Measurements from ENCODE around the gene RGMB. TPM values are rescaled to one million over a fixed set of nuclear protein-coding genes. Genes with fewer than 3 reads are reported as not detected.

Gene RGMB
- total and polyA plus RNA-seq, 7 donors, result 8.2 to 25.7 (median 14.1) TPM

DNA sequence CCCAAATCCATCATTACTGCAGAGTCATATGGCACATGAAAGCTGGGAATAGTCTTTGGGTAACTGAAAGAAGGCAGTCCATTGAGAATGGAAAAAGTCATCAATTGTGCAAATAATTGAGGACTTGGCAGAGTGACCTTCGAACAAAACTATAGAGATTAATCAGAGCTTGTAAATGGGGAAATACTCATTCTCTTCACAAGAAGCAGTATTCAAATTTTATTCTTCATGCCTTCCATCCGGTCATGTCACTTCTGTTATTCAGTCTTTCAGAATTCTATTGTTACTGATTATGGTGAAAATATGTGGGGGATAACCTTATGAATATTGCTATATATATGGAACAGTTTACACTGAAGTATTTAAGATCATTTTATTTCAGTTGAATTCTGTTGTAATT, 8.1 kb downstream of the RGMB start:
- H3K4me3 ChIP-seq, result no peak overlapping the region
- H3K4me1 ChIP-seq, result peaks cover 76% of the 10 kb centered on the region
- TF ChIP-seq, protein P1, sequence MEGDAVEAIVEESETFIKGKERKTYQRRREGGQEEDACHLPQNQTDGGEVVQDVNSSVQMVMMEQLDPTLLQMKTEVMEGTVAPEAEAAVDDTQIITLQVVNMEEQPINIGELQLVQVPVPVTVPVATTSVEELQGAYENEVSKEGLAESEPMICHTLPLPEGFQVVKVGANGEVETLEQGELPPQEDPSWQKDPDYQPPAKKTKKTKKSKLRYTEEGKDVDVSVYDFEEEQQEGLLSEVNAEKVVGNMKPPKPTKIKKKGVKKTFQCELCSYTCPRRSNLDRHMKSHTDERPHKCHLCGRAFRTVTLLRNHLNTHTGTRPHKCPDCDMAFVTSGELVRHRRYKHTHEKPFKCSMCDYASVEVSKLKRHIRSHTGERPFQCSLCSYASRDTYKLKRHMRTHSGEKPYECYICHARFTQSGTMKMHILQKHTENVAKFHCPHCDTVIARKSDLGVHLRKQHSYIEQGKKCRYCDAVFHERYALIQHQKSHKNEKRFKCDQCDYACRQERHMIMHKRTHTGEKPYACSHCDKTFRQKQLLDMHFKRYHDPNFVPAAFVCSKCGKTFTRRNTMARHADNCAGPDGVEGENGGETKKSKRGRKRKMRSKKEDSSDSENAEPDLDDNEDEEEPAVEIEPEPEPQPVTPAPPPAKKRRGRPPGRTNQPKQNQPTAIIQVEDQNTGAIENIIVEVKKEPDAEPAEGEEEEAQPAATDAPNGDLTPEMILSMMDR (IDR thresholded peaks at IDR 0.05), result no peak
- no peaks in the 10 kb centered on the region for H3K9me3 ChIP-seq
- DNase-seq (no peak), ATAC-seq (no peak)
- no peak overlapping the region for H3K27ac ChIP-seq
- WGBS, 3 donors, result 61 to 66% (median 65%) methylated on average over 2 of the region's 2 CpGs
- H3K36me3 ChIP-seq (ENCODE audit: insufficient read depth in 1 of 2, low read depth in 1 of 2), result peaks cover 0 to 11% of the 10 kb centered on the region in 2 donors
- H3K27me3 ChIP-seq (ENCODE audit: insufficient read depth in 3 of 3, low read length in 2 of 3), result no peaks in the 10 kb centered on the region
- intact Hi-C loops (cut with DNase I), result no loop called here

DNA sequence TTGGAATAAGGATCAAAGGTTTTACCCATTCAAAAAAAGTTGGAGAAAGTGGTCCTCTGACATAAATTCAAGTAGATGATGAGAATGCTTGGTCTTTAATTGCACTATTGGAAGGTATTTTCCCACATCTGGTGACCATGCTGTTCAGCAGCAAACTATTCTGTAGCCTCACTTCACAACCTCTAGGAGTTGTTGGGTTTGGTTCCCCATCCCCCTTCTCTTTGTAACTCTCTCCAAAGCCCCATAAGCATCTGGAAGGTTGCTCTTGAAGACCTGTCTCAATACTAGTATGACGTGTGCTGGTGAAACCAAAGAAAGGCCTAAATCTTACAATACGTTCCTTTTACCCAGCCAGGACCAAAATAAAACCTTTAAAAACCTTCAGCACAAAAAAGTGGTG, 8.5 kb downstream of the RGMB start:
- WGBS, 3 donors, result 58 to 86% (median 70%) methylated on average over 2 of the region's 2 CpGs
- Histone ChIP-seq H3K27ac (no peak overlapping the region), H3K4me1 (peaks cover 79% of the 10 kb centered on the region), H3K9me3 (no peaks in the 10 kb centered on the region), H3K4me3 (no peak overlapping the region), H3K36me3 (ENCODE audit: insufficient read depth in 1 of 2, low read depth in 1 of 2) (peaks cover 0 to 11% of the 10 kb centered on the region in 2 donors), H3K27me3 (ENCODE audit: insufficient read depth in 3 of 3, low read length in 2 of 3) (no peaks in the 10 kb centered on the region)
- DNase-seq, result no peak
- TF ChIP-seq, protein P1 (IDR thresholded peaks at IDR 0.05), result no peak
- ATAC-seq, result no peak
- intact Hi-C loops (cut with DNase I), result no loop called here

DNA sequence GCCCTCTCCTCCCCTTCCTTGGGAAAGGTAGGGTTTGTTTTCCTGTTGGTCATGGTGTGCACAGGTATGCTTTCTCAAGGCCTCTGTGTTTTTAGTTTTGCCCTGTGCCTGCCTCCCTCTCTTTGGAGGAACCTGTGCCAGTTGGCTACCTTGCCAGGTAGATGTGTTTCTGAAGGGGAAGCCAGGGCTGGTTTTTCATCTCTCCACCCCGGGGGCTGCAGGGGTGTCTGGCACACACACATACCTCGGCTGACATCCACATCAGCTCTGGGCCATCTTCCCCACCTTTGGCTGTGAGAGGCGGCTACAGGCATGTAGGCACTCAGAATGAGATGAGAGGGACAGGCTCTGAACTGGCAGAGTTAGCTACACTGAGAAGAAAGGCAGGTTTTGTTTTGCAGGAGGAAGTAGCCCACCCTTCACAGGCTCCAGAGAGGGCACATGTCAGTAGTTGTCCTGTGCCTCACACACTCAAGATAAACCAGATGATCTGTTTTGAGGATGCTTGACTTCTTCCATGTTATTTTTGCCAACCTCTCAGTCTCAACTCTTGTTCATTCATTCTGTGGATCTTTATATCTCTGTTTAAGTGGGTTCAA, 9.7 kb downstream of the RGMB start:
- TF ChIP-seq, protein P1 (IDR thresholded peaks at IDR 0.05), result no peak
- H3K27me3 ChIP-seq (ENCODE audit: insufficient read depth in 3 of 3, low read length in 2 of 3), result no peaks in the 10 kb centered on the region
- peaks cover 82% of the 10 kb centered on the region for H3K4me1 ChIP-seq
- intact Hi-C loops (cut with DNase I), result no loop called here
- peaks cover 0 to 11% of the 10 kb centered on the region in 2 donors for H3K36me3 ChIP-seq (ENCODE audit: insufficient read depth in 1 of 2, low read depth in 1 of 2)
- no peak overlapping the region for H3K27ac ChIP-seq
- no peaks in the 10 kb centered on the region for H3K9me3 ChIP-seq
- WGBS, 3 donors, result 48 to 66% (median 52%) methylated on average over 3 of the region's 3 CpGs
- no peak overlapping the region for H3K4me3 ChIP-seq
- ATAC-seq (no peak), DNase-seq (no peak)

DNA sequence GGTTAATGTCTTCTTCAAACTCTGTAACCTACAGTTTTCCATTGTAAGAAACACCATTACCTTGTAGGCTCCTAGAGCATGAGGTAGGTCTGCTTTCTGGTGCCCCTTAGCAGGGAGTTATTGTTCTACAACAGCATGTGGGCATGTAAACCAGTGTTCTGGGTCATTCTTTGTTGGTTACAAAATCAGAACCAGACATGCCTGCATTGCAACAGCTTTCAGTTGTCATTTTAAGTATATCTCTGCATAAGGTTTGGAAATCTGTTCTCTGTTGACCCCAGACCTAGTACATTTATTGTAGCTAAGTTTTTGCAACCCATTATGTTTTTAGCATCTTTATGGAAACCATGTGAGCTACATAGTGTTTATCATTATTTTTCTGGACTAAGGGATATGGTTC, 10.9 kb downstream of the RGMB start:
- Histone ChIP-seq H3K27me3 (ENCODE audit: insufficient read depth in 3 of 3, low read length in 2 of 3) (no peaks in the 10 kb centered on the region), H3K9me3 (no peaks in the 10 kb centered on the region), H3K36me3 (ENCODE audit: insufficient read depth in 1 of 2, low read depth in 1 of 2) (peaks cover 0 to 11% of the 10 kb centered on the region in 2 donors), H3K4me1 (peaks cover 83% of the 10 kb centered on the region), H3K27ac (no peak overlapping the region), H3K4me3 (no peak overlapping the region)
- DNase-seq (no peak), ATAC-seq (no peak)
- TF ChIP-seq, protein P1 (IDR thresholded peaks at IDR 0.05), result no peak
- intact Hi-C loops (cut with DNase I), result no loop called here

DNA sequence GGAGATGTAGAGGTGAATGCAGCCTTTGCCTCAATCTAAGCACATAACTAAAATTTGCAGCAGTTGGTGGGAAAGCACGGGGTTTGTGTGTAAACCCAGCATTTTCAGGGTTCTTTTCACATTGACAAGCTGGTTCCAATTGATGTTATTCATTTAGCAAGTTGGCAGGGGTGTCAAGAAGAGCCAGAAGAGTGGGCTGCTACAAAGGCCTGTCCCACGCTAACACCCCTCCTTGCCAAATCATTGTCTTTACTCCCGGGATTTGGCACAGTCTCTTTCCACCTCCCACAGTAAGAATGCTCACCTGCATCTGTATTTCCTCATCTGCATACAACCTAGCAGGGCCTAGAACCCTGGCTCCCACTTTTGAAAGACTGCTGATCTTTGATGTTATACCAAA, 11.8 kb downstream of the RGMB start:
- peaks cover 0 to 11% of the 10 kb centered on the region in 2 donors for H3K36me3 ChIP-seq (ENCODE audit: insufficient read depth in 1 of 2, low read depth in 1 of 2)
- TF ChIP-seq, protein P1 (IDR thresholded peaks at IDR 0.05), result no peak
- H3K4me1 ChIP-seq, result peaks cover 82% of the 10 kb centered on the region
- H3K4me3 ChIP-seq, result no peak overlapping the region
- ATAC-seq (no peak), DNase-seq (no peak)
- intact Hi-C loops (cut with DNase I), result no loop called here
- peak overlapping the region; percentile 10 for H3K27ac ChIP-seq
- no peaks in the 10 kb centered on the region for H3K27me3 ChIP-seq (ENCODE audit: insufficient read depth in 3 of 3, low read length in 2 of 3)
- H3K9me3 ChIP-seq, result no peaks in the 10 kb centered on the region
- WGBS, 3 donors, result 25 to 46% (median 41%) methylated on average over 3 of the region's 3 CpGs

Data from psoas muscle (tissue), 8 donors.